HepG2 (cell line): ENCODE data around the gene NATD1. TPM values are rescaled to one million over a fixed set of nuclear protein-coding genes. Genes with fewer than 3 reads are reported as not detected.

Source experiments
- ATAC-seq: fragments of 200-7000 bp; cut with Tn5 transposase; 3 replicates; pipeline ENCODE4 v1.9.1; 2020; ENCODE audit warnings: mild to moderate bottlenecking, moderate library complexity
- BruUV-seq: library from RNA; stranded (reverse); fragments of 400-500 nt; replicated peaks from 2 replicates; lab custom pipeline; 2021; lab: Mats Ljungman, UMichigan
- CTCF ChIA-PET: fragments of 300-600 bp; formaldehyde crosslinking; extraction: SDS; loops from one replicate; lab custom pipeline; 2021; ENCODE audit warnings: low total read pairs, inconsistent platforms, low intra/inter-chr PET ratio; lab: Yijun Ruan, JAX
- POLR2A ChIA-PET: fragments of 350-600 bp; sonication (Branson Sonifier 250); formaldehyde crosslinking; loops from one replicate; lab custom pipeline; 2020; ENCODE audit warnings: antibody characterized with exemption, inconsistent platforms; lab: Yijun Ruan, JAX
- DNase-seq: peaks from one replicate; pipeline ENCODE4 v3.0.0-alpha.2; 2015; ENCODE audit warnings: low spot score
- FAIRE-seq: peaks from 3 replicates; lab custom pipeline; 2011; peaks lifted over from hg19 to GRCh38; lab: Jason Lieb, UNC
- H2AFZ ChIP-seq: one replicate; pipeline ENCODE4 v1.6.1; 2011; ENCODE audit warnings: low read length, inconsistent platforms
- H3K27ac ChIP-seq: fragments of 300-600 bp; 3 replicates; pipeline ENCODE4 v1.8.0; 2011; ENCODE audit warnings: mixed run types, mild to moderate bottlenecking, mixed read lengths, low read length, inconsistent platforms; ENCODE audit not compliant: insufficient read depth; ENCODE audit errors: extremely low read length
- H3K27me3 ChIP-seq, 2 experiments: fragments of 200-600 bp in 1 of 2; 2 replicates in 1 of 2; 3 replicates in 1 of 2; pipeline versions ENCODE4 v1.6.0 to v1.8.0; 2011; ENCODE audit warnings: low read length in 2 of 2, mild to moderate bottlenecking in 2 of 2, moderate library complexity in 2 of 2, inconsistent platforms in 1 of 2; ENCODE audit not compliant: insufficient read depth in 2 of 2, control insufficient read depth in 1 of 2
- H3K36me3 ChIP-seq, 2 experiments: fragments of 200-600 bp in 1 of 2; replicated peaks in 1 of 2; 2 replicates in 1 of 2; 3 replicates in 1 of 2; pipeline versions ENCODE4 v1.5.1 to v1.8.0; 2011; ENCODE audit warnings: low read length in 2 of 2, inconsistent platforms in 1 of 2; ENCODE audit not compliant: insufficient read depth in 2 of 2, control insufficient read depth in 1 of 2
- H3K4me1 ChIP-seq: 2 replicates; pipeline ENCODE4 v1.5.1; 2012; ENCODE audit warnings: low read length, inconsistent platforms; ENCODE audit not compliant: insufficient read depth
- H3K4me2 ChIP-seq: 2 replicates; pipeline ENCODE4 v1.6.0; 2011; ENCODE audit warnings: low read depth, low read length, inconsistent platforms
- H3K4me3 ChIP-seq, 3 experiments: fragments of 200-600 bp in 1 of 3; sonication (generic), shearing (Covaris generic) in 1 of 3; replicated peaks in 1 of 3; 2 replicates each; pipeline ENCODE4 v1.5.1; 2011 to 2016; ENCODE audit warnings: low read length in 3 of 3, inconsistent platforms in 2 of 3, low read depth in 2 of 3, mild to moderate bottlenecking in 2 of 3, control low read depth in 1 of 3, mixed read lengths in 1 of 3; ENCODE audit not compliant: insufficient read depth in 1 of 3
- H3K79me2 ChIP-seq: one replicate; pipeline ENCODE4 v1.6.1; 2011; ENCODE audit warnings: low read length, inconsistent platforms; ENCODE audit not compliant: insufficient read depth
- H3K9ac ChIP-seq: 2 replicates; pipeline ENCODE4 v1.6.0; 2011; ENCODE audit warnings: mild to moderate bottlenecking, low read depth, low read length, inconsistent platforms; ENCODE audit not compliant: insufficient read depth
- H3K9me3 ChIP-seq: 2 replicates; pipeline ENCODE4 v1.5.1; 2012; ENCODE audit warnings: mild to moderate bottlenecking, low read length
- H4K20me1 ChIP-seq: 2 replicates; pipeline ENCODE4 v1.6.0; 2011; ENCODE audit warnings: inconsistent platforms, mild to moderate bottlenecking, low read length, moderate library complexity; ENCODE audit not compliant: insufficient read depth
- ZNF768 ChIP-seq: sonication (generic); formaldehyde crosslinking; IDR thresholded peaks from 2 replicates; pipeline ENCODE4 v1.4.0; 2020; ENCODE audit warnings: missing genetic modification reagents
- WGBS: methylation state at CpG from one replicate; pipeline ENCODE4 v1.1.6; 2017; ENCODE audit warnings: low lambda C conversion rate; 5-methylcytosine and 5-hydroxymethylcytosine counted together
- in situ Hi-C: cut with HindIII; loops from 2 replicates; pipeline ENCODE4 v1.10.0; 2017; ENCODE audit warnings: low pct_unique_long_range_greater_than_20kb; ENCODE audit not compliant: extremely low pct_ligation_motif_present
- intact Hi-C: fragments of 100-400 bp; cut with micrococcal nuclease; formaldehyde crosslinking; loops from one replicate; pipeline ENCODE4 v1.10.0; 2022; ENCODE audit not compliant: unreplicated experiment
- polyA plus RNA-seq, 8 experiments: library from polyadenylated mRNA; depleted of rRNA in 3 of 8; stranded (reverse) in 7 of 8; unstranded in 1 of 8; fragments of >200 nt; fragmentation: Illumina TruSeq in 4 of 8; extraction: Trizol in 4 of 8; gene quantifications; 2 replicates each; pipeline versions ENCODE4 v1.2.1 to v1.2.3, GENCODE V29; 2011 to 2016; ENCODE audit warnings: low read depth in 4 of 8, missing spikeins in 1 of 8, mixed read lengths in 1 of 8; ENCODE audit not compliant: insufficient read depth in 1 of 8
- total RNA-seq, 5 experiments: library from RNA; depleted of rRNA; stranded (reverse); fragments of >200 nt; fragmentation: Illumina TruSeq; extraction: Trizol; gene quantifications; 2 replicates each; pipeline ENCODE4 v1.2.3, GENCODE V29; 2016; ENCODE audit warnings: low read depth in 1 of 5
- TF ChIP-seq, protein P1 (sequence below): IDR thresholded peaks from 2 replicates; pipeline ENCODE4 v1.6.1; 2016; ENCODE audit warnings: missing genetic modification reagents, missing compliant biosample characterization
- TF ChIP-seq, protein P2 (sequence below): sonication (generic); formaldehyde crosslinking; IDR thresholded peaks from 2 replicates; pipeline ENCODE4 v1.4.0; 2020; ENCODE audit warnings: mild to moderate bottlenecking, missing genetic modification reagents

NATD1 gene
- total and polyA plus RNA-seq, 2 of the 13 experiments (the other 11 are each of a cell fraction or from before 2014, with no cell fraction given), result 0.31 to 2.3 TPM

DNA sequence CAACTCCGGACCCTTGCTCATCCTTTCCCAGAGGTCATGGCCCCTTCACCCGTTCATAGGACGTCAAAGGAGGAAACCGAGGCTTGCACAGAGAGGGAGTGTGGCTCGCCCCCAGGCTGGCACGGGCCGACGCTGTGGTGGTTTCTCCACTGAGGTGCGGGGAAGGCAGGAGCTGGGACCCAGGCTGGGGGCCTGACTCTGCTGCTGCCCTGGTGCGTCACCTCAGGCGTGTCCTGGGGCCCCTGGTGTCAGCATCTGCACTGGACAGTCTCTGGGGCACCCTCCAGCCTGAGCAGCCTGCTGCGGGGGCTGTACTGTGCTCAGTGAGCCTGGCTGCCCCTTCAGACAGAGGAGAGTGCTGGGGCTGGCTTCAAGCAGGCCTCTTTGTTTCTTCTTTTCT lies 38.7 kb upstream of the NATD1 start:
- Histone ChIP-seq H3K4me1 (peaks cover 24% of the 10 kb centered on the region), H3K27me3 (no peaks in the 10 kb centered on the region), H3K36me3 (peaks cover 12 to 33% of the 10 kb centered on the region in 2 experiments), H3K4me3 (no peak overlapping the region), H3K9ac (no peak overlapping the region), H2AFZ (no peak overlapping the region), H3K4me2 (no peak overlapping the region), H3K27ac (no peak overlapping the region), H3K9me3 (no peaks in the 10 kb centered on the region), H4K20me1 (peaks cover 48% of the 10 kb centered on the region), H3K79me2 (peaks cover 90% of the 10 kb centered on the region)
- intact Hi-C loops, result no loop called here
- TF ChIP-seq, protein P1, sequence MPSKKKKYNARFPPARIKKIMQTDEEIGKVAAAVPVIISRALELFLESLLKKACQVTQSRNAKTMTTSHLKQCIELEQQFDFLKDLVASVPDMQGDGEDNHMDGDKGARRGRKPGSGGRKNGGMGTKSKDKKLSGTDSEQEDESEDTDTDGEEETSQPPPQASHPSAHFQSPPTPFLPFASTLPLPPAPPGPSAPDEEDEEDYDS (CRISPR knock-in tag), result no peak
- TF ChIP-seq ZNF768 (CRISPR knock-in tag), result 0 out of 2 replicates have a peak, but pooled peaks have one; percentile 30
- BruUV-seq, result no TSS peak
- ChIA-PET POLR2A (no interaction called here), CTCF (no interaction called here)
- DNase-seq (no peak), FAIRE-seq (no peak), ATAC-seq (no peak)
- in situ Hi-C loops, result no loop called here
- 71% methylated on average over 12 of the region's 12 CpGs for WGBS

DNA sequence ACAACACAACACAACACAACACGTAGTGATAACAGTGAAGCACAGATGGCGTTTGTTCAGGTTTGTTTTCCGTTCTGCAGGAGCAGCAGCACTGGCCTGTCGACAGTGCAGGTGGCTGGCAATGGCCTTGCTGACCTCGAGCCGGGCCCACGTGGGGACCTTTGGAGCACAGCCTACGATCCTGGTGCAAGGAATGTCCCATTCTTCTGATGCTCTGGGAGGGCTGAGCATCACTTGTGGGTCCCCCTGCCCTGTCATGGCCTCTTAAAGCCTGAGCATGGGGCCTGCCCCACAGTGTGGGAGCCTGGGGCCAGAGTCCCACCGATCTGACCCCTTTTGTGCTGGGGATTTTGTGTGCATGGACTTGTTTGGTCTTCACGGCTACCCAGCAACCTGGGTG lies 38.1 kb upstream of the NATD1 start:
- Histone ChIP-seq H3K9ac (no peak overlapping the region), H3K4me1 (peaks cover 28% of the 10 kb centered on the region), H3K36me3 (peaks cover 12 to 32% of the 10 kb centered on the region in 2 experiments), H2AFZ (no peak overlapping the region), H3K4me2 (no peak overlapping the region), H3K4me3 (no peak overlapping the region), H3K79me2 (peaks cover 90% of the 10 kb centered on the region), H3K27me3 (no peaks in the 10 kb centered on the region), H3K9me3 (no peaks in the 10 kb centered on the region), H4K20me1 (peaks cover 43% of the 10 kb centered on the region), H3K27ac (no peak overlapping the region)
- no peak for DNase-seq
- 54% methylated on average over 9 of the region's 10 CpGs for WGBS
- no peak for ATAC-seq
- no TSS peak for BruUV-seq
- no peak for FAIRE-seq
- ChIA-PET POLR2A (no interaction called here), CTCF (no interaction called here)
- in situ Hi-C loops (no loop called here), intact Hi-C loops (no loop called here)
- TF ChIP-seq, protein P2, sequence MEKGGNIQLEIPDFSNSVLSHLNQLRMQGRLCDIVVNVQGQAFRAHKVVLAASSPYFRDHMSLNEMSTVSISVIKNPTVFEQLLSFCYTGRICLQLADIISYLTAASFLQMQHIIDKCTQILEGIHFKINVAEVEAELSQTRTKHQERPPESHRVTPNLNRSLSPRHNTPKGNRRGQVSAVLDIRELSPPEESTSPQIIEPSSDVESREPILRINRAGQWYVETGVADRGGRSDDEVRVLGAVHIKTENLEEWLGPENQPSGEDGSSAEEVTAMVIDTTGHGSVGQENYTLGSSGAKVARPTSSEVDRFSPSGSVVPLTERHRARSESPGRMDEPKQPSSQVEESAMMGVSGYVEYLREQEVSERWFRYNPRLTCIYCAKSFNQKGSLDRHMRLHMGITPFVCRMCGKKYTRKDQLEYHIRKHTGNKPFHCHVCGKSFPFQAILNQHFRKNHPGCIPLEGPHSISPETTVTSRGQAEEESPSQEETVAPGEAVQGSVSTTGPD, result no peak
- TF ChIP-seq ZNF768 (CRISPR knock-in tag), result 0 out of 2 replicates have a peak, but pooled peaks have one; percentile 10
